DND-41 (cell line): ENCODE measurements around the gene MS4A15.

Experiments used
- EZH2 ChIP-seq: IDR thresholded peaks from 3 replicates; pipeline ENCODE4 v1.6.1; 2012; ENCODE audit warnings: borderline replicate concordance, low read depth, mild to moderate bottlenecking, moderate library complexity, low read length, inconsistent platforms; ENCODE audit not compliant: severe bottlenecking
- TF ChIP-seq, protein P1 (sequence below): IDR thresholded peaks from 2 replicates; pipeline ENCODE4 v1.5.1; 2012; ENCODE audit warnings: borderline replicate concordance, low read length, moderate library complexity, mild to moderate bottlenecking; ENCODE audit not compliant: poor library complexity, severe bottlenecking; ENCODE audit errors: extremely low read depth

DNA sequence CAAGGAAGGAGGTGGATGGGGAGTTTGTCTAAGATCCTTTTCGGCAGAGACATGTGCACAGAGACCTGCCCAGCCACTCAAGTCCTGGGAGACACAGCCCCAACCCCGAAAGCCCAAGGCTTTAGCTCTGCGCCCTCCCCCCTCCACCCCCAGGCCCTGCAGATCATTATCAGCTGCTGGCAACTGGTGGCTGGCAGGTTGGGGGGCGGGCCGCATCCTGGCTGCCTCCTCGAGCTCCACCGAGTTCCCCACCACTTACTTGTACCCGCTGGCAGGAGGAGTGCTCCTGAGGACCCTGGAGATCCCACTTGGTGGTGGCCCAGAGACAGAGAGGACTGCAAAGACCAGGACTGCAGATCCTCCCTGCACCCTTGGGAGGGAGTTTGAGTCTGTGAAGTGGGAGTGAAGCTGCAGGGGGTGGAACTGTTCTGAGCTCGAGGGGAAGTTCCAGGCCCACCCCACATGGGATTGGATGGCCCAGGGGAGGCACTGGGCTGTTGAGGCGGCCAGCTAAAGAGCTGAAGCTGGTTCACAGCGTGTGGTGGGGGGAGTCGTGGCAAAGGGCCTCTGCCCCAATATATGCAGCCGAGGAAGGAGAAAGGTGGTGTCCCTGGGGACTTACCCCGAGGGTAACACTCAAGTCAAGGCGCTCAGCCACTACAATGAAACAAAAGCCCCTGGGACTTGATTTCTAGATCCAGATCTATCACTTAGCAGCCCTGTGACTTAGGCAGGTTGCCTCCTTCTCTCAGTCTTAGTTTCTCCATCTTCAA is 65.3 kb downstream of the MS4A15 start:
- TF ChIP-seq, protein P1, sequence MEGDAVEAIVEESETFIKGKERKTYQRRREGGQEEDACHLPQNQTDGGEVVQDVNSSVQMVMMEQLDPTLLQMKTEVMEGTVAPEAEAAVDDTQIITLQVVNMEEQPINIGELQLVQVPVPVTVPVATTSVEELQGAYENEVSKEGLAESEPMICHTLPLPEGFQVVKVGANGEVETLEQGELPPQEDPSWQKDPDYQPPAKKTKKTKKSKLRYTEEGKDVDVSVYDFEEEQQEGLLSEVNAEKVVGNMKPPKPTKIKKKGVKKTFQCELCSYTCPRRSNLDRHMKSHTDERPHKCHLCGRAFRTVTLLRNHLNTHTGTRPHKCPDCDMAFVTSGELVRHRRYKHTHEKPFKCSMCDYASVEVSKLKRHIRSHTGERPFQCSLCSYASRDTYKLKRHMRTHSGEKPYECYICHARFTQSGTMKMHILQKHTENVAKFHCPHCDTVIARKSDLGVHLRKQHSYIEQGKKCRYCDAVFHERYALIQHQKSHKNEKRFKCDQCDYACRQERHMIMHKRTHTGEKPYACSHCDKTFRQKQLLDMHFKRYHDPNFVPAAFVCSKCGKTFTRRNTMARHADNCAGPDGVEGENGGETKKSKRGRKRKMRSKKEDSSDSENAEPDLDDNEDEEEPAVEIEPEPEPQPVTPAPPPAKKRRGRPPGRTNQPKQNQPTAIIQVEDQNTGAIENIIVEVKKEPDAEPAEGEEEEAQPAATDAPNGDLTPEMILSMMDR, result no peak
- no peak for TF ChIP-seq EZH2
